GM12872 (cell line): ENCODE measurements around the gene UPP1.

ENCODE experiments used
- TF ChIP-seq, protein P1 (sequence below): IDR thresholded peaks from 3 replicates; pipeline ENCODE4 v1.5.1; 2011; ENCODE audit warnings: low read depth, mild to moderate bottlenecking, low read length, moderate library complexity; ENCODE audit not compliant: insufficient read depth

UPP1 gene

DNA sequence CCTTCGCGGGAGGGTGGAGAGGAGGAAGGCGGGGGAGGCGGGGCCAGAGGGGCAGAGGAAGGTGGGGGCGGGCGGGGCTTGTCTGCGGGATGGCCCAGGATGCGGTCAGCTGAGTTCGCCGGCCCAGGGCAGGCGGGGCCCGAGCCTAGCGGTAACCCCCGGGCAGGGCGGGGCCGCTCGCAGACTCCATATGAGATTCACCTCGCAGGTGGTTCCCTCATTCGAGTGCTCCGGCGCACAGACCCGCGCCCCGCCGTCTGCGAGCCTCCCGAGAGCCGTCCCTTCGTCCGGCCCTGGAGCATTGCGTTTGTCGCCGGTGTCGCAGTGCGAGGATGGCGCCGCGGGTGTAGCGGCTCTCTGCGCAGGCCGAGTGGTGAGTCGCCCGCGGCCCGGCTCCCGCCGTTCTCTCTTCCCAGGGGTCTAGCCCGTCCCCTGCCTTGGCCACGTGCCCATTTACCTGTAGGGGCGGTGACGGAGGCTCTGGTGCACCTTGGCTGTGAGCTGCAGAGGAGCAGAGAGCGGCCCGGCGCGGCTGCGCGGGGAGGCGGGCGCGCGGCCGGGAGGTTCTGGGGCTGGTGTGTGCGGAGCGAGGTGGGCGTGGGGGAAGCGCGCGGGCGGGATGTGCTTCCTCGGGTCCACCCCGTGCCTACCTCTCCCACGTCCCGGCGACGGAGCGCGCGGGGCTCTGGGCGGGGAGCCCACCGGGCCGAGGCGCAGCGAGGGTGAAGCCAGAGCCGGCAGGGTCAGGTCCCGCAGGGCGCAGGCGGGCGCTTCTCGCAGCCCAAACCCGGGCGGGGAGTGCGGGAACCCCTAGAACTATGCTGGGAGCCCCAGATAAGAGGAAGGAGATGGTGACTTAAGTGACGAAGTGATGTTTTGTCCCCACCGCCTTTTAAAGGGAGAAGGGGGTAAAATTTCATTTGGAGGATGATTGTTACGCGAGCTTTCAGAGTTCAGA lies at the start of gene UPP1:
Gene UPP1 (plus strand): TSS at position 220 of the 958 bp plus-strand sequence. CDS start 5,519 bp downstream, outside the sequence.
- TF ChIP-seq, protein P1, sequence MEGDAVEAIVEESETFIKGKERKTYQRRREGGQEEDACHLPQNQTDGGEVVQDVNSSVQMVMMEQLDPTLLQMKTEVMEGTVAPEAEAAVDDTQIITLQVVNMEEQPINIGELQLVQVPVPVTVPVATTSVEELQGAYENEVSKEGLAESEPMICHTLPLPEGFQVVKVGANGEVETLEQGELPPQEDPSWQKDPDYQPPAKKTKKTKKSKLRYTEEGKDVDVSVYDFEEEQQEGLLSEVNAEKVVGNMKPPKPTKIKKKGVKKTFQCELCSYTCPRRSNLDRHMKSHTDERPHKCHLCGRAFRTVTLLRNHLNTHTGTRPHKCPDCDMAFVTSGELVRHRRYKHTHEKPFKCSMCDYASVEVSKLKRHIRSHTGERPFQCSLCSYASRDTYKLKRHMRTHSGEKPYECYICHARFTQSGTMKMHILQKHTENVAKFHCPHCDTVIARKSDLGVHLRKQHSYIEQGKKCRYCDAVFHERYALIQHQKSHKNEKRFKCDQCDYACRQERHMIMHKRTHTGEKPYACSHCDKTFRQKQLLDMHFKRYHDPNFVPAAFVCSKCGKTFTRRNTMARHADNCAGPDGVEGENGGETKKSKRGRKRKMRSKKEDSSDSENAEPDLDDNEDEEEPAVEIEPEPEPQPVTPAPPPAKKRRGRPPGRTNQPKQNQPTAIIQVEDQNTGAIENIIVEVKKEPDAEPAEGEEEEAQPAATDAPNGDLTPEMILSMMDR = no peak

DNA sequence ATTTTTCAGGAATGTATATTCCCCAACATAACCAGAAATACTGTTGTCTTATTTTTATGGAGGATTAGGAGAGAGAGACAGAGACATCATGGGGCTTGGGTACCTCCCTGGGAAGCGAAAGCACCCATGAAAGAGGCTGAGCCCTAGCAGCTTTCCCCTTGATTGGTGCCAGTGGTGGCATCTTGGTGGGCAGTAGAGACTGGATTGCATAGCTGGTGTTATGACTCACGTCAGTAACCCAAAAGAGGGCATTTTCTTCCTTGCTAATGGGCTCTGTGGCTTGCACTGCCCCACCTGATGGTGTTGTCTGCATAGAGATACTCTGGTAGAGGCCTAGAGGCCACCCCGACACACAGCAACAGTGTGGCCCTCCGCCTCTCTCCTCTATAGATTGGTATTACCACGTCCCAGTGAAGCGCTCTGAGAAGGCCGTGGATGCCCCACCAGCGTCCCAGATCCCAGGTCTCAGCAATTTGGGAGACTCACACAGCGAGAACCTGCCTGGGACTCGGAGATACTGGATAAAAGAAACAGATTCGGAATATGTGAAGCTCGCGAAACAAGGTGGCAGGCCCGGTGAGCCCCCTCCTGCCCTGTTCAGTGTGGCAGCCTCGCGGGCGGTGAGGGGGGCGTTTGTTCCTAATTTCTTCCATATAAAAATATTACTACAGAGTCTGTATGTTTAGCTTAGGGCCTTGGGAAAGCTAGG lies 48.0 kb upstream of the UPP1 start:
- TF ChIP-seq, protein P1 = no peak

DNA sequence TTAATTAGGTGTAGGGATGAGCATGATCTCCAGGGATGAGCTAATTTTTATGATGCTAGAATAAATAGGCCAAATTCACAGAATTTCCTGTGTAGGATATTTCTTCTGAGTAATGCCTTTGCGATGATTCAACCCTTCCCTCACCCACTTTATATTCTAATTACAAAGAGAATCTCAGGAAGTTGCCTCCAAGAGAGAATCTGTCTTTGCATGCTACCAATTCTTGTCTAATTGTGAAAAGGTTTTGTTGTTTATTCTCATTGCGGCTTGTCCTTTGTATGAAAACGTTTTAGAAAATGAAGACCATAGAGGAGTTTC lies 47.5 kb upstream of the UPP1 start:
- TF ChIP-seq, protein P1 = no peak

DNA sequence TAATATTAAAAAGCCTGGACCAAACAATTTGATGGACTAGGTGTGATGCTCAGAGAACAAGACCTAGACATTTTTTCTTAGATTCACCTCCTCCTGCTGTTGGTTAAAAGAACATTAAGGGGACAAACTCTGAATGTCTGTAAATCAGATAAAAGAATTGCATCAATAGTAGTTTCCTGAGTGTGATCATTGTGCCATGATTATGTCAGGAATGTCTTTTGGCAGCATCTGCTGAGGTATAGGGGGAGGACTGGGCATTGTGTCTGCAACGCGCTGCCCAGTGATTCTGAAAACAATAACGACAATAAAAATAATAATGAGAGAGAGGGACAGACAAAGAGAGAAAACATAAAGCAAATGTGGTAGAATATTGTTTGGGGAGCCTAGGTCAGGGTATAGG lies 46.8 kb upstream of the UPP1 start:
- TF ChIP-seq, protein P1 = no peak

DNA sequence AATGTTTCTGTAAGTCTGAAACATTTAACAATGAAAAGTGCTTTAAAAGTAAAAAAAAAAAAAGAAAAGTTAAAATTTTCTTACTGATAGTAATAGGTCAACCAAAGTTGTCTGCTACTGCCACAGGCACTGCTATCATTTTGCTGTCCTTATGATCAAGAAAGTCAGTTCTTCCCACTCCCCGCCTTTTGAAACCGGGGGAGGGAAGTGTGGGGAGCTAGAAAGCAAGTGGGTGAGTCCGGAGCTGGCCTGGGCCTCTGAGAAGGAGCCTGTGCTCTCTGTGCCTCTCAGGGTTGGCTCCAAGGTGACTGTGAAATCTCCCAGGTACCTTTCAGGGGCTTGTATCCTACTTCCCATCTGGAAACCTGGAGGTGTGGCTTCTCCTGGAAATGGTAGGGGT lies 46.4 kb upstream of the UPP1 start:
- TF ChIP-seq, protein P1 = no peak

DNA sequence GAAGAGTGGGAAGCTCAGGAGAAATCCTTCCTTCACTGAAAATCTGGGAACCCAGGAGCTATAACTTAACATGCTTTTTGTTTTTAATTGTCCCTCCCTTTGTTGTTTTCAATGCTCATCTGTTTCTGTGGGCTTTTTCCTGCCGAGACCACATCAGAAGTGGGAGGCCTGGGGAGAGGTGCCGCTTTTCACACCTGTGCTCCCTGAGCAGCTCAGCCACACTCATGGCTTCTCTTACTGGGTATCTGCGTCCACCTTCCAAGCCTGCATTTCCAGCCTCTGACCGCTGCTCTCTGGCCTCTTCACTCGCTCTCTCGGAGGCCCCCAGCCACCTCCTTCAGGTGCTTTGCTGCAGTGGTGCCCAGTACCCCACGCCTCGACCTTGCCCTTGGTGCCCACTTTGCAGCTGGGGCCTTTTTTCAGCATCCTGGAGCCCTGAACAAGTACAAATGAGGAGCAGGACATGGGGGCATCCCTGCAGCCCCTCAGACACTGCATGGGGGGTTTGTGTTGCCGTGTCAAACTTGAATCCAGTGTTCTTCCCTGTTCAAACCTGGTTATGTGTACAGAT lies 43.8 kb upstream of the UPP1 start:
- TF ChIP-seq, protein P1 = no peak

DNA sequence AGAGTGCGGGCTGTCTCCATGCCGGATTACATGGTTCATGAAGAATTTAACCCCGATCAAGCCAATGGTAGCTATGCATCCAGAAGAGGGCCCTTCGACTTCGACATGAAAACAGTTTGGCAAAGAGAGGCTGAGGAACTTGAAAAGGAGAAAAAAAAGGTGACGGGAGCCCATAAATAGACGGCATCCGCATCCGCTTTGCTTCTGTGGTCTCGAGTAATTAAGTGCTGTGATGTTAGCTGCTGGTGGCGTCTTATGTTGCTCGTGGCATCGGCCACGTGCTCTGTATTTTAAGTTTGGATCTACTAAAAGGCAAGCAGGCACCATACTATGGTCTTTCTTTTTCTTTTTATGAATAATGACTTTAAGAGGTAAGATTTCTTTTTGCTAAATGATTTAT lies 42.6 kb upstream of the UPP1 start:
- TF ChIP-seq, protein P1 = no peak
